Hepatocyte (in vitro differentiated cells): Measurements from ENCODE around the gene OLIG2.

Experiments
- CTCF ChIP-seq: fragments of 200-600 bp; sonication (generic); IDR thresholded peaks from 2 replicates; pipeline ENCODE4 v1.5.1; 2016; ENCODE audit warnings: antibody characterized with exemption, mild to moderate bottlenecking; ENCODE audit not compliant: poor library complexity
- EZH2phosphoT487 ChIP-seq: fragments of 200-600 bp; sonication (generic); IDR thresholded peaks from one replicate; pipeline ENCODE4 v1.6.1; 2018; ENCODE audit warnings: antibody characterized with exemption, mild to moderate bottlenecking, low read depth, moderate library complexity; ENCODE audit not compliant: unreplicated experiment, severe bottlenecking

- TF ChIP-seq CTCF (no peak), EZH2phosphoT487 (no peak)
Observed at GRCh38 chr21:33041981-33042380, 16.2 kb downstream of the OLIG2 start.
